Measurements from ENCODE around the gene FYN. TPM values are rescaled to one million over a fixed set of nuclear protein-coding genes. Genes with fewer than 3 reads are reported as not detected.

FYN gene
- total RNA-seq, 2 donors from 2014 or later, result 11.3 to 21.5 TPM

- H3K9me3 ChIP-seq, result no peaks in the 10 kb centered on the region
- no peak overlapping the region for H3K27ac ChIP-seq
- H3K4me1 ChIP-seq, result no peaks in the 10 kb centered on the region
- no peak for TF ChIP-seq CTCF (IDR thresholded peaks at IDR 0.05)
- H3K27me3 ChIP-seq, result no peaks in the 10 kb centered on the region
- H3K9ac ChIP-seq (ENCODE audit: low read depth in 2 of 2, low read length in 2 of 2), result no peak overlapping the region
- intact Hi-C loops (cut with DNase I), result no loop called here
- no peak overlapping the region for H3K4me3 ChIP-seq
- H3K36me3 ChIP-seq, result no peaks in the 10 kb centered on the region
- no peak for DNase-seq
Observed at GRCh38 chr6:111773501-111774345, 99.5 kb downstream of the FYN start.

GRCh38 chr6:111772381-111772780 lies 100.9 kb downstream of the FYN start:
- no peak for TF ChIP-seq CTCF (IDR thresholded peaks at IDR 0.05)
- no peak for DNase-seq
- H3K27ac ChIP-seq, result no peak overlapping the region
- no peak overlapping the region for H3K4me3 ChIP-seq
- no peaks in the 10 kb centered on the region for H3K9me3 ChIP-seq
- intact Hi-C loops (cut with DNase I), result no loop called here
- no peaks in the 10 kb centered on the region for H3K27me3 ChIP-seq
- H3K9ac ChIP-seq (ENCODE audit: low read depth in 2 of 2, low read length in 2 of 2), result no peak overlapping the region
- H3K4me1 ChIP-seq, result no peaks in the 10 kb centered on the region
- no peaks in the 10 kb centered on the region for H3K36me3 ChIP-seq

GRCh38 chr6:111771629-111772028 lies 101.6 kb downstream of the FYN start:
- H3K27ac ChIP-seq, result no peak overlapping the region
- no peaks in the 10 kb centered on the region for H3K9me3 ChIP-seq
- H3K36me3 ChIP-seq, result no peaks in the 10 kb centered on the region
- no peak overlapping the region for H3K4me3 ChIP-seq
- intact Hi-C loops (cut with DNase I), result no loop called here
- no peaks in the 10 kb centered on the region for H3K4me1 ChIP-seq
- no peak for TF ChIP-seq CTCF (IDR thresholded peaks at IDR 0.05)
- no peak for DNase-seq
- no peaks in the 10 kb centered on the region for H3K27me3 ChIP-seq
- no peak overlapping the region for H3K9ac ChIP-seq (ENCODE audit: low read depth in 2 of 2, low read length in 2 of 2)

- no peak for TF ChIP-seq CTCF (IDR thresholded peaks at IDR 0.05)
- Histone ChIP-seq H3K36me3 (no peaks in the 10 kb centered on the region), H3K27me3 (no peaks in the 10 kb centered on the region), H3K9ac (ENCODE audit: low read depth in 2 of 2, low read length in 2 of 2) (no peak overlapping the region), H3K4me3 (no peak overlapping the region), H3K9me3 (no peaks in the 10 kb centered on the region), H3K4me1 (no peaks in the 10 kb centered on the region), H3K27ac (no peak overlapping the region)
- intact Hi-C loops (cut with DNase I), result no loop called here
- DNase-seq, result no peak
Observed at GRCh38 chr6:111771094-111771432, 102.2 kb downstream of the FYN start.

- H3K9ac ChIP-seq (ENCODE audit: low read depth in 2 of 2, low read length in 2 of 2), result no peak overlapping the region
- H3K9me3 ChIP-seq, result no peaks in the 10 kb centered on the region
- no peak for TF ChIP-seq CTCF (IDR thresholded peaks at IDR 0.05)
- intact Hi-C loops (cut with DNase I), result no loop called here
- H3K27ac ChIP-seq, result no peak overlapping the region
- DNase-seq, result no peak
- H3K4me3 ChIP-seq, result no peak overlapping the region
- no peaks in the 10 kb centered on the region for H3K36me3 ChIP-seq
- no peaks in the 10 kb centered on the region for H3K4me1 ChIP-seq
- H3K27me3 ChIP-seq, result no peaks in the 10 kb centered on the region
Observed at GRCh38 chr6:111770263-111771093, 102.8 kb downstream of the FYN start.
